Parathyroid adenoma (tissue), 2 donors: Measurements from ENCODE around the gene SH3GLB1.
A peak's percentile ranks its signal among the peaks of the same experiment; 100 is the strongest.

Source experiments
- H2AFZ ChIP-seq: fragments of 300-600 bp; sonication (generic); one replicate; pipeline ENCODE4 v1.7.0; 2017; ENCODE audit warnings: antibody characterized with exemption, mild to moderate bottlenecking
- H3K27ac ChIP-seq: fragments of 300-600 bp; sonication (generic); one replicate; pipeline ENCODE4 v1.7.0; 2017
- H3K27me3 ChIP-seq: fragments of 300-600 bp; sonication (generic); one replicate; pipeline ENCODE4 v1.7.0; 2017; ENCODE audit warnings: low read length; ENCODE audit not compliant: control insufficient read depth, insufficient read depth
- H3K36me3 ChIP-seq: fragments of 300-600 bp; sonication (generic); one replicate; pipeline ENCODE4 v1.7.0; 2017; ENCODE audit warnings: low read length; ENCODE audit not compliant: control insufficient read depth, insufficient read depth
- H3K4me1 ChIP-seq: fragments of 300-600 bp; sonication (generic); one replicate; pipeline ENCODE4 v1.7.0; 2017; ENCODE audit warnings: control low read depth
- H3K4me2 ChIP-seq: fragments of 300-600 bp; sonication (generic); one replicate; pipeline ENCODE4 v1.7.0; 2017; ENCODE audit warnings: low read length
- H3K4me3 ChIP-seq: fragments of 300-600 bp; sonication (generic); one replicate; pipeline ENCODE4 v1.7.0; 2017; ENCODE audit warnings: low read depth, low read length
- H3K79me2 ChIP-seq: fragments of 300-600 bp; sonication (generic); one replicate; pipeline ENCODE4 v1.7.0; 2017; ENCODE audit warnings: control low read depth
- H3K9ac ChIP-seq: fragments of 300-600 bp; sonication (generic); one replicate; pipeline ENCODE4 v1.7.0; 2017; ENCODE audit warnings: mild to moderate bottlenecking
- H3K9me3 ChIP-seq: fragments of 300-600 bp; sonication (generic); one replicate; pipeline ENCODE4 v1.7.0; 2017; ENCODE audit warnings: low read length; ENCODE audit not compliant: control insufficient read depth
- CTCF ChIP-seq: fragments of 300-600 bp; sonication (generic); IDR thresholded peaks from one replicate; pipeline ENCODE4 v1.7.0; 2017; ENCODE audit warnings: antibody characterized with exemption, mild to moderate bottlenecking
- donor health status: primary hyperparathyroidism.

The SH3GLB1 gene

GRCh38 chr1:86714561-86715244 is 10.3 kb downstream of the SH3GLB1 start:
- Histone ChIP-seq H3K27me3 (no peaks in the 10 kb centered on the region), H3K9ac (no peak overlapping the region), H2AFZ (no peak overlapping the region), H3K36me3 (no peaks in the 10 kb centered on the region), H3K27ac (no peak overlapping the region), H3K4me3 (no peak overlapping the region), H3K4me1 (no peaks in the 10 kb centered on the region), H3K79me2 (peaks cover 10% of the 10 kb centered on the region), H3K4me2 (no peak overlapping the region), H3K9me3 (no peaks in the 10 kb centered on the region)
- no peak for TF ChIP-seq CTCF

- Histone ChIP-seq H3K4me1 (no peaks in the 10 kb centered on the region), H3K79me2 (peaks cover 2% of the 10 kb centered on the region), H3K27ac (no peak overlapping the region), H3K4me2 (no peak overlapping the region), H3K36me3 (no peaks in the 10 kb centered on the region), H3K9ac (no peak overlapping the region), H3K9me3 (no peaks in the 10 kb centered on the region), H3K4me3 (no peak overlapping the region), H3K27me3 (no peaks in the 10 kb centered on the region), H2AFZ (no peak overlapping the region)
- TF ChIP-seq CTCF: no peak
These were observed 14.4 kb downstream of the SH3GLB1 start for GRCh38 chr1:86718786-86719185.

GRCh38 chr1:86731416-86731815 is 27.0 kb downstream of the SH3GLB1 start:
- Histone ChIP-seq H3K9ac (no peak overlapping the region), H3K79me2 (no peaks in the 10 kb centered on the region), H3K27me3 (no peaks in the 10 kb centered on the region), H3K9me3 (no peaks in the 10 kb centered on the region), H3K27ac (no peak overlapping the region), H3K4me1 (no peaks in the 10 kb centered on the region), H3K4me2 (no peak overlapping the region), H2AFZ (no peak overlapping the region), H3K4me3 (no peak overlapping the region), H3K36me3 (no peaks in the 10 kb centered on the region)
- no peak for TF ChIP-seq CTCF

GRCh38 chr1:86733340-86733739 is 29.0 kb downstream of the SH3GLB1 start:
- Histone ChIP-seq H3K9me3 (no peaks in the 10 kb centered on the region), H3K79me2 (no peaks in the 10 kb centered on the region), H3K27me3 (no peaks in the 10 kb centered on the region), H3K27ac (no peak overlapping the region), H3K36me3 (no peaks in the 10 kb centered on the region), H3K4me1 (no peaks in the 10 kb centered on the region), H3K9ac (no peak overlapping the region), H3K4me3 (no peak overlapping the region), H3K4me2 (peak overlapping the region; percentile 43), H2AFZ (no peak overlapping the region)
- TF ChIP-seq CTCF: no peak
